Activated T-helper 1 cell treated with Interleukin-2 at 50 U/mL for 16 hours (primary cell): ENCODE measurements around the gene DNASE1L2.

Source experiments
- DNase-seq: peaks from one replicate; pipeline ENCODE4 v3.0.0-alpha.2; 2020; ENCODE audit warnings: low read depth

Gene DNASE1L2

DNA sequence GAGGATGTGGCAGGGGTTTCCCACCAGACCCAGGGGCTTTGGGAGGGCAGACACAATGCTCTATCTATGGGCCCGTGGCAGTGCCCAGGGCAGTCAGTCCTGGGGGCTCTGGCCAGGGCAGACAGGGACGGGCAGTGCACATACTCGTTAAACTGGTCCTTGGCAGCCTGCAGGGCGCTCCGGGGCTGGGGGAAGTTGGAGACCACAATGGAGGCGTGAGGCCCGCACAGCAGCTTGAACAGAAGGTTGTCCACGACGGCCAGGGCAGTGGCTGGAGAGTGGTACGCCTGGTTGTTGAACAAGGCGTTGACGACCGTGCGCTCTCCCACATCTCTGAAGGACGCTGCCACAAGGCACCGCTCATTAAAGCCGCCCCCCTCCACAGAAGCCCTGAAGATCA lies 50.3 kb downstream of the DNASE1L2 start:
- no peak for DNase-seq

DNA sequence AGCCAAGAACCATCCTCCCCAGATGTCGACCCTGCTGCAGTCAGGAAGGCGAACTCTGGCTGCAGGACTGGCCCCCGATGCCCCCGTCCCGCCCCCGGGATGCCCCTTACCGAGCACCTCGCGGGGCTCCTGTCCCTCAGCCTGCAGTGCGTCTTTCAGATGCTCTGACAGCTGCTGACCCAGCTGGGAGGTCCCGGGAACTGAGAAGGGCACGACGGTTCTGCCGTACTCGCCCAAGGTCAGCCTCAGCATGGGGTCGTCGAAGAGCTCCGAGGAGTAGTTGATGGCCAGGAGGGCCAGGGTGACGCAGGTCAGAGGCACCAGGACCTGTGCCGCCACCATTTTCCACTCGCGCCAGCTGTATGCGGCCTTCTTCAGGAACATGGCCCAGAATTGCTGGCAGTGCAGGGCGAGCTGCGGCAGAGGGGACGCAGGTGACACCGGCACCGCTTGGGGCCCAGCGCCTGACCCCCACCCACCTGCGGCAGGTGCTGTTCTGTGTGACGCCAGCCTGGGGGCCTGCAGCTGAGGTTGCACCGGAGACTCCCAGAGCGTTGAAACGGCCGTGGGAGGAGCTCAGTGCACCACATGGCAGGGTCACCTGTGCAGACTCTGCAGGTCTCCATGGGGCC lies 51.8 kb downstream of the DNASE1L2 start:
- DNase-seq = no peak
